Fibroblast of skin of abdomen (primary cell): ENCODE data around the gene SPSB1.
A peak's percentile ranks its signal among the peaks of the same experiment; 100 is the strongest.

Experiments
- DNase-seq: peaks from one replicate; pipeline ENCODE4 v3.0.0-alpha.2; 2013

SPSB1 gene

GRCh38 chr1:9280015-9280860 is 12.5 kb upstream of the SPSB1 start:
- peak; percentile 96 for DNase-seq

DNA sequence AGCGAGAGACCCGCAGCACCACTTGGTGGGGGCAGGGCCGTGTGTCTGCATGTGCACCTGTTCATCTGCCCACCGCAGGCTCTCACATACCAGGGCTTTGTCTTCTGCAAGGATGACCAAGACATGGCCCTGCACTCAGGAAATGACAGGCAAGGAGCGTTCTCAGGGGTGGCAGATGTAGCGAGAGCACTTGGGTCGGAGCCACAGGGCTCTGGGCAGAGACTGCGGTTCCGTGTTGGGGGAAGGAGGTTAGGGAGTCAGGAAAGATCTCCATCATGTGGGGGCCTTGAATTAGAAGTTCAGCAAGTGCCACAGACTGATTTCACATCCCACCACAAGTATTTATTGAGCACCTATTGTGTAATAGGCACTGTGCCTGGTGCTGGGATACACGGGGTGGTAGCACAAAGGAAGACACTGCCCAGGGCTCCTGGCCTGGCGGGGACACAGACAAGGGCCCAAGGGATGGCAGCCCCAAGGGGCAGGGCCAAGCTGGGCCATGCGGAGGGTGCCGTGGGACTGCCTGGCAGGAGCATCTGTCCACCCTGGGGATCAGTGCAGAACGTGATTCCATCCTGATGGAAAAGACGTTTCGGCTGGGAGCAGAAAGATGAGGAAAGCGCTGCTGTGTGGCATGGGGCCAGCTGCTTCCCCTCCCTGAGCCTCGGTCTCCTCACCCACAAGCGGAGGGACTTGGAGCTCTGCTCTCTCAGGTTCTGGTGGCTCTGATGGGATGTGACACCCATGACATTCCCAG is 11.4 kb upstream of the SPSB1 start:
- peak; percentile 56 for DNase-seq

- DNase-seq, result peak; percentile 52
Observed at GRCh38 chr1:9281908-9282695, 10.6 kb upstream of the SPSB1 start.

GRCh38 chr1:9282696-9282955 is 10.1 kb upstream of the SPSB1 start:
- no peak for DNase-seq

DNA sequence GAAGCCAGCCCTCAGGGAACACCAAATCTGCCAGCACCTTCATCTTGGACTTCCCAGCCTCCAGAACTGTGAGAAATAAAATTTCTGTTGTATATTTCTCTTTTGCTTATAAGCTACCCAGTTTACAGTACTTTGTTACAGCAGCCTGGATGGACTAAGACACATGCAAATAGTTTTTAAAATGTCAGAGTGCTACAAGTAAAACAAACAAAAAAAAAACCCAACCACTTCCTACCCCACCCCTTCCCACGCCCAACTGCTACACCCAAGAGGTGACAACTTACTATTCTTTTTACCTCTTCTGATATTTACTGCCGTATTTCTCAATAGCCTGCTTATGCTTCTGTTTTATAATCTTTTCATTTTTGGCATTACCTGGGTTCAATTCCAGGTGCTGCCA is 8.6 kb upstream of the SPSB1 start:
- DNase-seq, result no peak

- no peak for DNase-seq
Observed at GRCh38 chr1:9286556-9286955, 6.1 kb upstream of the SPSB1 start.

DNA sequence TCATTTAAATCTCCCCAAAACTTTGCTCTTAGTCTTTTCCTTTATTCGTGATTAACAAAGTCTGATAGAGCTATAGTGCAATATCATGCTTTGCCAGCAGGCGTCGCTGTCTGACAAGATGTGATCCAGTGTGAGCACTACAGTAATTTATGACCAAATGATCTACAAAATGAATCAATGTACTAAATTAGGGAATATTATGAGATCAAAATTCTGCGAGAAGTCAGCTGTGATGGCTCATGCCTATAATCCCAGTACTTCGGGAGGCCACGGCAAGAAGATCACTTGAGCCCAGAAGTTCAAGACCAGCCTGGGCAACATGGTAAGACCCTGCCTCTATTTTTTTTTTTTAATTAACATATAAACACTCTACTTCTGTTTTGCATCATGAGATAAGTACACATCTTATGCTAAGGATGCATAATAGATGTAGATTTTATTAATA is 3.6 kb upstream of the SPSB1 start:
- peak; percentile 70 for DNase-seq

GRCh38 chr1:9289711-9290485 is 2.8 kb upstream of the SPSB1 start:
- peak; percentile 94 for DNase-seq

DNA sequence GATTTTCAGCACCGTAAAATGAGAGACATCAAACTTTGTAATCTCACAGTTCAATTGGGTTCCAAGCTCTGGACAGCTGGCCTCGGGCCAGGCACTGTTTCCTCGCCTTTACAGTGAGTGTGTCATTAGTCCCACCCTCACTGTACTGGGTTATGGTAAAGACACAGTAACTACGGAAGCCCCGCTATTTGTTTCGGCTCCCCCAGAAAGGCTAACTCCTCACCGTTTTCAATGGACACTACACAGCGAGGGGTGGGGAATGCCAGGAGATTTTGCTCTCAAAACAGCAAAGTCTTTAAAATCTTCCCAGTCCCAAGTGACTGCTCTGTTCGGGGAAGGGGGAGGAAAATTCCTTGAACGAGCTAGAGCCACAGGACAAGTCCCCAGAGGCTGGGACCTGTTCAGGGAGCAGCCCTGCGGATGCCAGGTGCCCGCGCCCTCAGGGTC is 757 bp upstream of the SPSB1 start:
- DNase-seq, result peak; percentile 76

DNA sequence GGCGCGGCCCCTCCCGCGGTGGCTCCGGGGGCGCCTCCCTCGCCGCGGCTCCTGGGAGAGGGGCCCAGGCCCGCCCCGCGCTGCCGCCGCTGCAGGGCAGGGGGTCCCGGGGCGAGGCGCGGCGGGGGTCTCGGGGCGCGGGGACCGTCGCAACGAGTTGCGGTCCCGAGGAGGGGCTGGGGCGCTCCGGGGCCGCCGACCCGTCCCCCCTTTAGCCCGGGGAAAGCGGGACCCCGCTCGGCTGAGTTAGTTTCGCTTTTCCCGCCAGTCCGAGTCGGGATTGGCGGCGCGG is 493 bp downstream of the SPSB1 start:
- no peak for DNase-seq

DNA sequence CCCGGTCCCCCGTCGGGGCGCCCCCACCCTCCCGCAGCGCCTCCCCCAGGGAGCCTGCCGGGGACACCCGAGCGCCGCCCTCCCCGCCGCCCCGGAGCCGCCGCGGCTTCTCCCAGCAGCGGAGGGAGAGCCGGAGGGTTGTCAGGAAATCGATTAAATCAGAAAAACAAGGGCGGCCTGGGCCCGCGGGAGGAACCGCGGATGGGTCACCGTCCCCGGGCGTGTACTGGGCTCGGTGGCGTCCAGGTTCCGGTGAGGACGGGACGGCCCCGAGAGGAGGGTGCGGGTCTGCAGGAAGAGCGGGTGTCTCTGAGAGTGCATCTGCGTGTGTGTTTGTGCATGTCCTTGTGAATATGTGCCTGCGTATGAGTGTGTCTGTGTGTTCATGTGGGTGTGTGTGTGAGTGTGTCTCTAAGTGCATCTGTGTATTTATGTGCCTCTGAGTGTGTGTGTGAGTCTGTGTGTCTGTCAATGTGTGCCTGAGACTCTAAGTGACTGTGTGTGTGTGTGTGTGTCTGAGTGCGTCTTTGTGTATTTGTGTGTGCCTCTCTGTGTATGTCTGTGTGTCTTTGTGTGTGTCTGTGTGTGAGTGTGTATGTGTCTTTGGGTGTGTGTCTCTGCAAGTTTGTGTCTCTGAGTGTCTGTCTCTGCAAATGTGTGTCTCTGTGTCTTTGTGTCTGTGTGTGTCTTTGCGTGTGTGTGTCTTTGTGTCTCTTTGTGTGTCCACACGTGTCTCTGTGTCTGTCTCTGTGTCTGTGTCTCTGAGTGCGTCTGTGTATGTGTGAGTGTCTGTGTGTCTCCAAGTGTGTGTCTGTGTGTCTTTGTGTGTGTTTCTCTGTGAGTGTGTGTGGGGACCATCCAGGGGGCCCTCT is 1.1 kb downstream of the SPSB1 start:
- DNase-seq, result peak; percentile 25

GRCh38 chr1:9294405-9294773 is 1.7 kb downstream of the SPSB1 start:
- peak; percentile 85 for DNase-seq

GRCh38 chr1:9294910-9295636 is 2.4 kb downstream of the SPSB1 start:
- peak; percentile 66 for DNase-seq

DNA sequence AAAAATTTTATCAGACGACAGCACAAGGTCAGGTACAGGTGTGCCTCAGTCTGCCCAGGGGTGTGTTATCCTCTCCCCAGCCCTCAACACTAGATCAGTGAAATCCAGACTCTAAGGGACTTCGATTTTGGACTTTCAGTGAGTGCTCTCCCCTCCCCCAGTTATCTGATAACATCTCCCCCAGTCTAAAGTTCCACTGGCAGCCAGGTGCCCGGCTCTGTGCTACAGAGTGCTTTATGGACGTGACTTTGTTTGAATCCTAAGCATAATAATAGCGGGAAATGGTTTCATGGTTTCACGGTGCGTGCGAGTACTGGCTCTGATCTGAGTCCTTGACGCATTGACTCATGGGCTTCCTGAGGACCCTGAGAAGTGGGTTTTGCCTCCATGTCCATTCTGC is 3.2 kb downstream of the SPSB1 start:
- no peak for DNase-seq

DNA sequence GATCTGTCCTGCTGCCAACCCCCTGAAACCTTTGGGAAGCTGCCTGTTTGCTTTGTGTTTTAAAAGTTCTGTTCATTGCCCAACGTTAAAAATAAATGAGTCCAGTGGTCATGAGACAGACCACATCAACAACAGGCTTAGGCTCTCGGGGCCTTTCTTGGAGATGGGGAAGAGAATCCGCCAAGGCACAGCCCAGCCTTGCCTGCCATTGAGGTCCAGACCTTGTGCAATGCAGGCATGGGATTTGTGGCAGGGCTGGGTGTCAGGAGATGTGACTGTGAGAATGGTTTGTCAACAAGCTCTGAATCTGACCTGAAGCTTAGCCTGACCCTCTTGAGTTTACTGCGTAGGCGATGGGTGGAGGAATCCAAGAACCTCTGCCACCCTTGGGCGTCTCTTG is 4.2 kb downstream of the SPSB1 start:
- DNase-seq, result no peak

DNA sequence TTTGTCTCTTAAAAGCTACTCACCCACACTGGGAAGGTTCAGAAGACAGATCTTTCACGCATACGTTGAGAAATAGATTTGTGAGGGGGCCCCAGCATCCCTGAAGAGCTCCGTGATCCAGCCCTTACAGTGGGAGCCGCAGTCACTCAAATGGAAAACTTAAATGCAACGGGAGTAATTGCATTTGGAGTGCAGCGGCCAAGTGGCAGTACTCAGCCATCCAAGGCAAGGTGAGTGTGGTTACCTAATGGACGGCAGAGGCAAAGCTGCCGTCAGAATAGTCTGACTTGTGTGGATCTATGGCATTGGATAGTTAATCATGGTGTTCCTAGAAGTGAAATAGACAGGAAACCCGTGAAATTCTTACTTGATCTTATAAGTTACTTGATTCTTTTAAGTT is 5.1 kb downstream of the SPSB1 start:
- no peak for DNase-seq

- no peak for DNase-seq
Observed at GRCh38 chr1:9298282-9298681, 5.6 kb downstream of the SPSB1 start.

DNA sequence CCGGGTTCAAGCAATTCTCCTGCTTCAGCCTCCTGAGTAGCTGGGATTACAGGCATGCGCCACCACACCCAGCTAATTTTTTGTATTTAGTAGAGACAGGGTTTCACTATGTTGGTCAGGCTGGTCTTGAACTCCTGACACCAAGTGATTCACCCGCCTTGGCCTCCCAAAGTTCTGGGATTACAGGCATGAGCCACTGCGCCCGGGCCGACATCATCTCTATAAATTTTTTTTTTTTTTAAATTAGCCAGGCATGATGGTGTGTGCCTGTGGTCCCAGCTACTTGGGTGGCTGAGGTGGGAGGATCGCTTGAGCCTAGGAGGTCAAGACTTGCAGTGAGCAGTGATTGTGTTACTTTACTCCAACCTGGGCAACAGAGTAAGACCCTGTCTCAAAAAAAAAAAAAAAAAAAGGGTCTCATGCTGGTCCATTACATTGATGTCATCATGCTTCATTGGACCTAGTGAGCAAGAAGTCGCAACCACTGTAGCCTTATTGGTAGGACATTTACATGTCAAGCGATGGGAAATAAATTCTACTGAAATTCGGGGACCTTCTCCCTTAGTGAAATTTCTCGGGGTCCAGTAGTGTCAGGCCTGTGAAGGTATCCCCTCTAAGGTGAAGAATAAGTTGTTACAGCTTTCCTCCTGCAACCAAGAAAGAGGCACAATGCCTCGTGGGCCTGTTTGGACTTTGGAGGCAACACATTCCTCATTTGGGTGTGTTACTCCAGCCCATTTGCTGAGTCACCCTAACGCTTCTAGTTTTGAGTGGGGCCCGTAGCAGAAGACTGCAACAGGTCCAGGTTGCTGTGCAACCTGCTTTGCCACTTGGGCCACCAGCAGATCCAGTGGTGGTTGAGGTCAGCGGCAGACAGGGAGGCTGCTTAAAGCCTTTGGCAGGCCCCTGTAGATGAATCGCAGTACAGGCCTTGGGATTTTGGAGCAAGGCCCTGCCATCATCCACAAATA is 7.2 kb downstream of the SPSB1 start:
- peak; percentile 51 for DNase-seq

- no peak for DNase-seq
Observed at GRCh38 chr1:9300573-9300972, 7.9 kb downstream of the SPSB1 start.
